Endometrial microvascular endothelial cells (primary cell): ENCODE data around the gene RPL37A. TPM values are rescaled to one million over a fixed set of nuclear protein-coding genes. Genes with fewer than 3 reads are reported as not detected.

Experiments used
- in situ Hi-C: cut with HindIII; loops from 2 replicates; pipeline ENCODE4 v1.10.0; 2017; ENCODE audit warnings: low sequenced_read_pairs, low pct_unique_long_range_greater_than_20kb; ENCODE audit errors: inconsistent ontology term
- total RNA-seq: library from RNA; depleted of rRNA; stranded (reverse); fragments of >200 nt; gene quantifications from one replicate; pipeline ENCODE4 v1.2.3, GENCODE V29; 2015; ENCODE audit errors: inconsistent ontology term

RPL37A gene
- total RNA-seq, 1 donor from 2014 or later: 1,298 TPM

GRCh38 chr2:216537366-216537765 lies 38.7 kb downstream of the RPL37A start:
- in situ Hi-C loops: no loop called here

DNA sequence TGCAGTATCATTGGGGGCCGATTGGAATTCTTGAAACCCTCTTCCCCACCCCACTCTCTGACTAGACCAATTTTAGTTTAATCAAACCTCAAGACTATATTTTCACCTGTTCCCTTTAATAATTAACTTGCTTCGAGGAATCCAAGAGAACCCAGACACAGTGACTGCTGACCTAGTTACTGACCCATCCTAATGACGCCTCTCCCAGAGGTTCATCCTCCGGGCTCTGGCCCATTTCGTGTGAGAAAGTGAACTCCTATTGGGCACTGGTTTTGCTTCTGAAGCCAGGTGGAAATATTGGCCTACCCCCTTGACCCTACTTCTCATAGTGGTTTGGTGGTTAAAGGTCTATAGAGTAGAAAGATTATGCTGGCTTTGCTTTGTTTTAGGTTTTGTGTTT lies 39.9 kb downstream of the RPL37A start:
- in situ Hi-C loops: no loop called here

- in situ Hi-C loops: no loop called here
Measured at GRCh38 chr2:216539120-216539519, 40.5 kb downstream of the RPL37A start.

GRCh38 chr2:216539791-216540241 lies 41.2 kb downstream of the RPL37A start:
- in situ Hi-C loops: no loop called here

DNA sequence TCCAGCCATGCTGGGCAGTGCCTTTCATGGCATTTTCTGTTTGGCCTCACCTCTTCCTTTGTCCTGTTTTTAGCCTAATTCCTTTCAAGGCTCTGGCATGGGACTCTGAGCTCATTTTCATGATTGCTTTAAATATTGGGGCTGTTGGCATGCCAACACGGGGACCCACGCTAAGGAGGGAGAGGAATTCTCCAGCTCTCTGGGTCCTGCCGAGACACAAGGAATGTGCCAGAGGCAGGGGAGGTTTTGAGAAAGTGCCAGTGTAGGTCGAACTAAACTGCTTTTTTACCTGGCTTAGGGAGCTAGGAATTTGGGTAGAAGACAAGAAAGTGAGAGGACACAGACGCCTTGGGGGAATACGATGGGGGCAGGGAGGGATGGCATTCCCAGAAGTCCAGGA lies 42.3 kb downstream of the RPL37A start:
- in situ Hi-C loops: no loop called here

GRCh38 chr2:216541505-216541904 lies 42.9 kb downstream of the RPL37A start:
- in situ Hi-C loops: no loop called here

DNA sequence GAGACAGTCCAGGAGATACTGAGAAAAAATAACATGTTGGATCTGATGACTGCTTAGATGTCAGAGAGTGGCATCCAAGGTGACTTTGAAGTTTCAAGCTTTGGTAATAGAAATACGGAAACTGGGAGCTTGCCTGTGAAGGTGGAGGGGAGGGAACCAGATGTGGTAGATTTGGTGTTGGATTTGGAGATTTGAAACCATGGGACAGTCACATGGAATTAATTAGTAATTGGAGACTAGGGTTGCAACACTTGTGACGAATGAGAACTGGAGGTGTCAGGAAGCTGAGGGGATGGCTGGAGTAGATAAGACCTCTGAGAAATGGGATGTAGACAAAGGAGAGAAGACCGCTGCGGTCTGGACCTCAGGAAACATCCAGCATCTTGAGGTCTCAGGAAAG lies 46.7 kb downstream of the RPL37A start:
- in situ Hi-C loops: no loop called here

DNA sequence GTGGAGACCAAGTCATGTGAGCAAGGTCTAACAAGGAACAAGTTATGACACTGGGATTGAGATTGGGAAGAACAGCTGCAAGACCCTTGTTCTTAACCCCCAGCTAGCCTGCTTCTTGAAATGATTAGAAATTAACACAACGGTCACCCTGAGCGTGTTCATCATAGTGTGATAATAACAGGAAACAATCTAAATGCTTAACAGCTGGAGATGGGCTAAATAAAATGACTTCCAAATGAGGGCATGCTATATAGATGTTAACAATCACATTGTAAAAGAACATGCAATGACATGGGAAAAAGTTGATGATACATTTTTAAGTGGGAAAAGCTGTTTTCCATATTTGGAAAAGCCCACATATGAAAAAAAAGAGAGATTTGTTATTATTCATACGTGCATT lies 47.6 kb downstream of the RPL37A start:
- in situ Hi-C loops: no loop called here

GRCh38 chr2:216546641-216547403 lies 48.2 kb downstream of the RPL37A start:
- in situ Hi-C loops: no loop called here

DNA sequence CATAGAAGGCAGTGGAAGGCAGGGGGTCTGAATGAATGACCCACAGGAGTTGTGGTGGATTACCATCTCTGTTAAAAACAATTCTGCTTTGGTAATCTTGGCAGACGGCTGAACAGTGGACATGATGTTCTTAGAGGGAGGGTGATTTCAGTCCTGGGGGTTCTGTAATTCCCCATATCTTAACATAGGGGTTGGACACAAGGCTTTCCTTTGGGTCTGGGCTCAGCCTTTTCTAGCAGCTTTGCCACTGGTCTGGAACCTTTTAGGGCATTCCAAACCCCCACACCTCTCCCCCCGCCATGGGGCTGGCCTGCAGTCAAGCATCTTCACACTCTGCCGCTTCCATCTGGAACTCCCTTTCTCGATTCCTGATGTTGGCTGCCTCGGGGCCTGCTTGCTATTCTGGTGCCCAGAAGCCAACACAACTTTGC lies 50.3 kb downstream of the RPL37A start:
- in situ Hi-C loops: no loop called here

- in situ Hi-C loops: no loop called here
Measured at GRCh38 chr2:216549926-216550690, 51.5 kb downstream of the RPL37A start.

GRCh38 chr2:216551234-216552068 lies 52.8 kb downstream of the RPL37A start:
- in situ Hi-C loops: no loop called here

GRCh38 chr2:216553093-216553478 lies 54.4 kb downstream of the RPL37A start:
- in situ Hi-C loops: no loop called here

Other genes with a start within 250 kb of the RPL37A start
- 25.7 TPM for gene MARCHF4, start 126.4 kb upstream of the RPL37A start, total RNA-seq
- gene SMARCAL1, start 86.4 kb upstream of the RPL37A start, total RNA-seq: 24.0 TPM
- gene IGFBP2, start 134.6 kb downstream of the RPL37A start, total RNA-seq: 97.8 TPM
- gene IGFBP5, start 196.7 kb downstream of the RPL37A start, total RNA-seq: 0.37 TPM